ENCODE measurements around the gene ARSI. TPM values are rescaled to one million over a fixed set of nuclear protein-coding genes. Genes with fewer than 3 reads are reported as not detected.
"Not testable (repeated sequence)": the region's sequence is repeated elsewhere in the genome, so short reads cannot be mapped to it uniquely, and the experiment has no call there.

The ARSI gene
- total and polyA plus RNA-seq, 2 donors = 0.59 to 0.76 TPM

DNA sequence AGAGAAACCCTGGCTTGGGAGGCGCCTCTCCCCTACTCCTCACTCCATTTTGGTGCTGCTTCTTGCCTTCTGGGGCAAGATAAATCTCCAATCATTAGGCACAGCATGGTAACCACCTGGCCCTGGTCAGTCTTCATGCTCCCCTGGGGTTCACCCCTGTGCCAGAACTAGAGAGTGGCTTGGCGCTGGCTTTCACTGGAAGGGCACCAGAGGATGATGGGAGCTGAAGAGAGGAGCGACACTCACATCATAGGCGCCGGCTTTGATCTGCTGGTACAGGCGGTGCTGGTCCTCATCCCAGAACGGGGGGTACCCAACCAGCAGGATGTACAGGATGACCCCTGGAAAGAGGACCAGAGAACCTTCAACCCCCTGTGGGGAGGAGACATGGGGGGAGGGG lies 51.2 kb downstream of the ARSI start:
- WGBS = 96% methylated on average over 7 of the region's 7 CpGs
- no peaks in the 10 kb centered on the region for H3K27me3 ChIP-seq (ENCODE audit: control insufficient read depth in 2 of 2, insufficient read depth in 1 of 2, low read length in 1 of 2)
- no peak for DNase-seq (ENCODE audit: low read depth in 6 of 9, low spot score in 9 of 9)
- no peaks in the 10 kb centered on the region for H3K9me3 ChIP-seq (ENCODE audit: control insufficient read depth in 2 of 2, insufficient read depth in 1 of 2, low read length in 1 of 2)
- H3K36me3 ChIP-seq (ENCODE audit: control insufficient read depth in 2 of 2, insufficient read depth in 2 of 2, low read length in 1 of 2) = no peaks in the 10 kb centered on the region
- no peaks in the 10 kb centered on the region for H3K4me1 ChIP-seq (ENCODE audit: control insufficient read depth in 2 of 2, insufficient read depth in 2 of 2, low read length in 2 of 2)
- no peak overlapping the region for H3K27ac ChIP-seq (ENCODE audit: low read depth in 1 of 2, low read length in 1 of 2)
- no peak overlapping the region for H3K4me3 ChIP-seq (ENCODE audit: low read length in 2 of 2)

DNA sequence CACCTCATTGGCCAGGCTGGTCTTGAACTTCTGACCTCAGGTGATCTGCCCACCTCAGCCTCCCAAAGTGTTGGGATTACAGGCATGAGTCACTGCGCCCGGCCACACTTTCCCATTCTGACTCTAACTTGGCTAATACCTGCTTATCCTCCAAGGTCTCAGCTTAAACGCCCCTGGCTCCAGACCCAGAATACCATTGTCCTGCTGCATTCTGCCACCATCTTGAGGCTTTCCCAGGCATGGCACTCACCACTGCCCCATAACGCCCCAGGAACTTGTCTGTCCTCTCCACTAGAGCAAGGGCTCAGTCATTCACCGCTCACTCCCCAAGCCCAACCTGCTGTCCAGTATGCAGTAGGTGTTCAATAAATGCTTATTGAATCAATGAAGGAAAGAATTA lies 53.0 kb downstream of the ARSI start:
- Histone ChIP-seq H3K36me3 (ENCODE audit: control insufficient read depth in 2 of 2, insufficient read depth in 2 of 2, low read length in 1 of 2) (no peaks in the 10 kb centered on the region), H3K4me3 (ENCODE audit: low read length in 2 of 2) (no peak overlapping the region), H3K9me3 (ENCODE audit: control insufficient read depth in 2 of 2, insufficient read depth in 1 of 2, low read length in 1 of 2) (no peaks in the 10 kb centered on the region), H3K27me3 (ENCODE audit: control insufficient read depth in 2 of 2, insufficient read depth in 1 of 2, low read length in 1 of 2) (no peaks in the 10 kb centered on the region), H3K27ac (ENCODE audit: low read depth in 1 of 2, low read length in 1 of 2) (no peak overlapping the region), H3K4me1 (ENCODE audit: control insufficient read depth in 2 of 2, insufficient read depth in 2 of 2, low read length in 2 of 2) (no peaks in the 10 kb centered on the region)
- WGBS = 97% methylated on average over 5 of the region's 5 CpGs
- DNase-seq (ENCODE audit: low read depth in 6 of 9, low spot score in 9 of 9) = no peak

DNA sequence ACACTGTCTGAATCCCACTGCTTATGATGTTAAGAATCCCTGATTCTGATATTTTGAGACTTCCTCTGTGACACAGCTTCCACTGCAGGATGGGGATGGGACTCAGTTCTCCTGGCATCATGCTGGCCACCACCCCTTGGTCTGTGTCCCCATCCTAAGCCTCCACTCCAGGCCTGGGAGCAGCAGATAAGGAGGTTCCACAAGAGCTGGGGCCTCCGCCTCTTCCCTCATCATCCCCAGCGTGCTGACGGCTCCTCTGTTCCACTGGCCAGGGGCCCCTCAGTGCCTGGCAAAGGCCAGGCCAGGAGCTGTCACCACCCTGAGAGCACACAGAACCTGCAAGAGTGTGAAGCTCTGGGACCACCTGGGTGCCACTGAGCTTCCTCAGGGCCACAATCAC lies 53.8 kb downstream of the ARSI start:
- H3K27ac ChIP-seq (ENCODE audit: low read depth in 1 of 2, low read length in 1 of 2) = no peak overlapping the region
- H3K4me3 ChIP-seq (ENCODE audit: low read length in 2 of 2) = no peak overlapping the region
- no peaks in the 10 kb centered on the region for H3K4me1 ChIP-seq (ENCODE audit: control insufficient read depth in 2 of 2, insufficient read depth in 2 of 2, low read length in 2 of 2)
- no peak for DNase-seq (ENCODE audit: low read depth in 6 of 9, low spot score in 9 of 9)
- H3K27me3 ChIP-seq (ENCODE audit: control insufficient read depth in 2 of 2, insufficient read depth in 1 of 2, low read length in 1 of 2) = no peaks in the 10 kb centered on the region
- H3K36me3 ChIP-seq (ENCODE audit: control insufficient read depth in 2 of 2, insufficient read depth in 2 of 2, low read length in 1 of 2) = no peaks in the 10 kb centered on the region
- WGBS = over 99% methylated on average over 3 of the region's 3 CpGs
- H3K9me3 ChIP-seq (ENCODE audit: control insufficient read depth in 2 of 2, insufficient read depth in 1 of 2, low read length in 1 of 2) = no peaks in the 10 kb centered on the region

DNA sequence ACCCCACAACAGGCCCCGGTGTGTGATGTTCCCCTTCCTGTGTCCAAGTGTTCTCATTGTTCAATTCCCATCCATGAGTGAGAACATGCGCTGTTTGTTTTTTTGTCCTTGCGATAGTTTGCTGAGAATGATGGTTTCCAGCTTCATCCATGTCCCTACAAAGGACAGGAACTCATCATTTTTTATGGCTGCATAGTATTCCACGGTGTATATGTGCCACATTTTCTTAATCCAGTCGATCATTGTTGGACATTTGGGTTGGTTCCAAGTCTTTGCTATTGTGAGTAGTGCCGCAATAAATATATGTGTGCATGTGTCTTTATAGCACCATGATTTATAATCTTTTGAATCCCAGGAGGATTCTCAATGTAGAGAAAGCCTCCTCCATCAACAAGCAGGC lies 54.2 kb downstream of the ARSI start:
- not testable (repeated sequence) for H3K4me1 ChIP-seq (ENCODE audit: control insufficient read depth in 2 of 2, insufficient read depth in 2 of 2, low read length in 2 of 2); H3K27ac ChIP-seq (ENCODE audit: low read depth in 1 of 2, low read length in 1 of 2); H3K9me3 ChIP-seq (ENCODE audit: control insufficient read depth in 2 of 2, insufficient read depth in 1 of 2, low read length in 1 of 2); H3K36me3 ChIP-seq (ENCODE audit: control insufficient read depth in 2 of 2, insufficient read depth in 2 of 2, low read length in 1 of 2); DNase-seq (ENCODE audit: low read depth in 6 of 9, low spot score in 9 of 9); H3K4me3 ChIP-seq (ENCODE audit: low read length in 2 of 2); H3K27me3 ChIP-seq (ENCODE audit: control insufficient read depth in 2 of 2, insufficient read depth in 1 of 2, low read length in 1 of 2)
- 88% methylated on average over 6 of the region's 6 CpGs for WGBS

DNA sequence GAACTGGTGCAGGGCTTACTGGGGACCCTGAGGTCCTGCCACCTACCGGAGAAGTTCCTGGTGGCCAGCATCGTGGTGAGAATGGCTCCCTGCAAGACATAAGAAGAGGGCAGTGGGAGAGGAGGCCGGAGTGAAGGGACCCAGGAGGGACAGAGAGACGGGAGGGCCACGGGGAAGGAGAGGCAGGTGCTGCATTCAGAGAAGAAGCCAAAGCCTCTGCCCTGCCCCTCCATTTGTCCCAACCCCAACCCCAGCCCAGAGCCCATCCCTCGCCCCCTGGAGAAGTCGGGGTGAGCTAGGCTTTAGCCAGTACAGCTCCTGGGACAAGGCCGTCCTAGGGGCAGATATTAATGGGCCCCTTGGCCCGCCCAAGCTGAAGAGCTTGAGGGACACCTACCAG lies 55.0 kb downstream of the ARSI start:
- no peaks in the 10 kb centered on the region for H3K9me3 ChIP-seq (ENCODE audit: control insufficient read depth in 2 of 2, insufficient read depth in 1 of 2, low read length in 1 of 2)
- no peak for DNase-seq (ENCODE audit: low read depth in 6 of 9, low spot score in 9 of 9)
- H3K4me1 ChIP-seq (ENCODE audit: control insufficient read depth in 2 of 2, insufficient read depth in 2 of 2, low read length in 2 of 2) = no peaks in the 10 kb centered on the region
- no peak overlapping the region for H3K4me3 ChIP-seq (ENCODE audit: low read length in 2 of 2)
- H3K27ac ChIP-seq (ENCODE audit: low read depth in 1 of 2, low read length in 1 of 2) = no peak overlapping the region
- no peaks in the 10 kb centered on the region for H3K36me3 ChIP-seq (ENCODE audit: control insufficient read depth in 2 of 2, insufficient read depth in 2 of 2, low read length in 1 of 2)
- 94% methylated on average over 9 of the region's 9 CpGs for WGBS
- H3K27me3 ChIP-seq (ENCODE audit: control insufficient read depth in 2 of 2, insufficient read depth in 1 of 2, low read length in 1 of 2) = no peaks in the 10 kb centered on the region

DNA sequence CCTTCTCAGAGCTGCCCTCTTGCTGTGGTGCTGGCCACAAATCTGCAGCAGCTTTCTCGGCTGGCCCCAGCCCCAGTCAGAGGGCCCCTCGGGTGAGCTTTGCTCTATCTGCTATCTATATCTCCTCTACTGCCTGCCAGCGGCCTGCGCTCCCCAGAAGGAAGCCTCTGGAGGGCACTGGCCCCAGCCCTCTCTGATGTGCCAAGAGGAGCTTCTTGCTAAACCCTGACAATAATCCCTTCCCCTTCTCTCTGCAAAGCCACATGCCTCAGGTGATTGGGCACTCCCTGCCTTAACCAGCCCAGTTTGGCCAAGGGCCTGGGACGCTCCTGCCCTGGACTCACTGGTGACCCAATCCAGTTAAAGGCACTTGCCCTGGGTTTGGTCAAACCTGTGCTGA lies 55.9 kb downstream of the ARSI start:
- no peak for DNase-seq (ENCODE audit: low read depth in 6 of 9, low spot score in 9 of 9)
- H3K4me3 ChIP-seq (ENCODE audit: low read length in 2 of 2) = no peak overlapping the region

DNA sequence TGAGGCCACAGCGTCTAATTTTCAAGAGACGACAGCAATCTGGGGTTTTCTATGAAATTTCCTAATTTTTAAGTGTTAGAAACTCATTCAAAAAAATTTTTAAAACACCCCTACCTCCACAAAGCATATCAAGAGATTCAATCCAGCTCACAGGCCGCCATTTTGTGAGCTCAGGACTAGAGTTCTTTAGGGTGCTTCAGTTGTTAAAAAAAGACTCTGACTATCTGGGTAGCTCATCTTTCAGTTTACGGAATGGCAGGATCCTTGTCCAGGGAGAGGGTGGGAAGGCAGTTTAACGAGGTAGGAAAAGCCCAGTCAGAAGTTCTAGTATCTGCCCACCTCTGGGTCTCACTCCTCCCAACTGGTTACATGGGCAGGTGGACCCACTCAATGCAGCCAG lies 56.3 kb downstream of the ARSI start:
- WGBS = 94% methylated on average over 5 of the region's 5 CpGs
- no peak for DNase-seq (ENCODE audit: low read depth in 6 of 9, low spot score in 9 of 9)
- no peaks in the 10 kb centered on the region for H3K36me3 ChIP-seq (ENCODE audit: control insufficient read depth in 2 of 2, insufficient read depth in 2 of 2, low read length in 1 of 2)
- peaks cover 0 to 2% of the 10 kb centered on the region in 2 donors for H3K27me3 ChIP-seq (ENCODE audit: control insufficient read depth in 2 of 2, insufficient read depth in 1 of 2, low read length in 1 of 2)
- H3K27ac ChIP-seq (ENCODE audit: low read depth in 1 of 2, low read length in 1 of 2) = no peak overlapping the region
- H3K9me3 ChIP-seq (ENCODE audit: control insufficient read depth in 2 of 2, insufficient read depth in 1 of 2, low read length in 1 of 2) = no peaks in the 10 kb centered on the region
- no peaks in the 10 kb centered on the region for H3K4me1 ChIP-seq (ENCODE audit: control insufficient read depth in 2 of 2, insufficient read depth in 2 of 2, low read length in 2 of 2)
- no peak overlapping the region for H3K4me3 ChIP-seq (ENCODE audit: low read length in 2 of 2)

More for the DNA sequence above, 55.9 kb downstream of the ARSI start:
- 95% methylated on average over 5 of the region's 5 CpGs for WGBS
- Histone ChIP-seq H3K9me3 (ENCODE audit: control insufficient read depth in 2 of 2, insufficient read depth in 1 of 2, low read length in 1 of 2) (no peaks in the 10 kb centered on the region), H3K27ac (ENCODE audit: low read depth in 1 of 2, low read length in 1 of 2) (no peak overlapping the region), H3K4me1 (ENCODE audit: control insufficient read depth in 2 of 2, insufficient read depth in 2 of 2, low read length in 2 of 2) (no peaks in the 10 kb centered on the region), H3K27me3 (ENCODE audit: control insufficient read depth in 2 of 2, insufficient read depth in 1 of 2, low read length in 1 of 2) (peaks cover 0 to under 1% of the 10 kb centered on the region in 2 donors), H3K36me3 (ENCODE audit: control insufficient read depth in 2 of 2, insufficient read depth in 2 of 2, low read length in 1 of 2) (no peaks in the 10 kb centered on the region)

Other genes starting within 250 kb of the ARSI start
- gene CSF1R, start 216.4 kb downstream of the ARSI start, total RNA-seq = 7.6 TPM
- gene CSF1R, start 216.4 kb downstream of the ARSI start, polyA plus RNA-seq = 7.3 TPM
- 6.0 TPM for gene PDGFRB, start 147.1 kb downstream of the ARSI start, total RNA-seq
- gene PDGFRB, start 147.1 kb downstream of the ARSI start, polyA plus RNA-seq = 8.6 TPM
- 0.85 TPM for gene CDX1, start 136.1 kb downstream of the ARSI start, total RNA-seq
- gene CDX1, start 136.1 kb downstream of the ARSI start, polyA plus RNA-seq = 1.3 TPM
- gene SLC6A7, start 112.8 kb downstream of the ARSI start, total RNA-seq = under 0.01 TPM
- gene SLC6A7, start 112.8 kb downstream of the ARSI start, polyA plus RNA-seq = 0.07 TPM
- 0.09 TPM for gene CAMK2A, start 13.1 kb downstream of the ARSI start, total RNA-seq
- gene CAMK2A, start 13.1 kb downstream of the ARSI start, polyA plus RNA-seq = 0.39 TPM
- gene TCOF1, start 54.8 kb upstream of the ARSI start, total RNA-seq = 18.2 TPM
- 17.7 TPM for gene TCOF1, start 54.8 kb upstream of the ARSI start, polyA plus RNA-seq
- 1,741 TPM for gene CD74, start 110.0 kb upstream of the ARSI start, total RNA-seq
- 2,730 TPM for gene CD74, start 110.0 kb upstream of the ARSI start, polyA plus RNA-seq
- gene RPS14, start 146.8 kb upstream of the ARSI start, total RNA-seq = 3,141 TPM
- gene RPS14, start 146.8 kb upstream of the ARSI start, polyA plus RNA-seq = 4,031 TPM
- gene NDST1, start 205.2 kb upstream of the ARSI start, total RNA-seq = 2.8 TPM
- 6.4 TPM for gene NDST1, start 205.2 kb upstream of the ARSI start, polyA plus RNA-seq